ENCODE data around the gene GRIN2C. TPM values are rescaled to one million over a fixed set of nuclear protein-coding genes. Genes with fewer than 3 reads are reported as not detected.

GRIN2C gene
- total RNA-seq, 1 experiment from 2014 or later: 0.44 TPM

DNA sequence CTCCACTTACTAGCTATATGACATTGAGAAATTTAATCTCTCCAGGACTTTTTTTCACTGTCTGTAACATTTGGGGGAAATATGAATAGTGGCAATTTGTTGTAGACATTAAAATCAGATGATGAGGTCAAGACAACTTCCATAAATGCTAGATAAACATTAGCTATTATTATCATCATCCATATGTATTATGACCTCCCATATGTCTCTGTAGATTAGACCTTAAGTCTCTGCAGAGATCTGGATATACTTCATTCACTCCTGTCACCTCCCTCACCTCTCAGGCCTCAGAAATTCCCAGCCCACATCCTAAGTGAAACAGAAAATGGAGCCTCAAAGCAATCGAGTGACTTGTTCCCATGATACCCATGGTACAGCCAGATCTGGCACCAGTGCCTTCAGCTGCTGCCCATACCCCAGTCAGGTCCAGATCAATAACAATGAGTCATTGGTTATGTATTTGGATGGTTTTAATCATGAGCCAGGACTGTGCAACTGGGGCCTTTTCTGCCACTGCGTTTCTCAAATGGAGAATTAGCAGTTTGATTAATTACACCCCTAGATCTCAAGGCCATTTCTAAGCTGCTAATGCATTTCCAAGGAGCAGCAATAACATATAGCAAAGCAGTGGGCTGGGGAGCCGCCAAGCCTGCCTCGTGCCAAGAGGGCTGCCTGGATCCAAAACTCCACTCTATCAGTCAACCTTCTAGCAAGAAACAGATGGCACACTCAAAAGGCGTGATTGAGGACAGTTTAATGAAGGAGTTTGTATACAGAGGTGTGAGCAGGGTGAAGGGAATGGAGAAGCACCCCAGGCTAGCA lies 15.7 kb upstream of the GRIN2C start:
- no peaks in the 10 kb centered on the region for H3K27me3 ChIP-seq (ENCODE audit: insufficient read depth, low read length)
- no peak for DNase-seq
- no peak overlapping the region for H3K56ac ChIP-seq (ENCODE audit: insufficient read length, low read depth, low read length)
- no peak overlapping the region for H3K23ac ChIP-seq (ENCODE audit: insufficient read length, low read depth, low read length)
- no peak overlapping the region for H2BK120ac ChIP-seq (ENCODE audit: low read depth, low read length, poor library complexity, severe bottlenecking)
- no peaks in the 10 kb centered on the region for H3K79me2 ChIP-seq (ENCODE audit: insufficient read depth, low read length)
- H4K20me1 ChIP-seq (ENCODE audit: control insufficient read depth, insufficient read depth, insufficient read length): no peaks in the 10 kb centered on the region
- 0 out of 2 replicates have a peak, but pooled peaks cover 2% of the 10 kb centered on the region for H3K4me1 ChIP-seq (ENCODE audit: insufficient read depth, low read length)
- WGBS (ENCODE audit: extremely low coverage, insufficient read length, low lambda C conversion rate): no CpG with 5 or more reads among the region's 5 CpGs
- no peak overlapping the region for H2AK5ac ChIP-seq (ENCODE audit: insufficient read length, low read length)
- H2AFZ ChIP-seq (ENCODE audit: low read length): no peak overlapping the region
- peaks cover 13% of the 10 kb centered on the region for H3K27me3 Mint-ChIP-seq (ENCODE audit: low read depth)
- H3K4me3 Mint-ChIP-seq: no peak overlapping the region
- H3K9me3 ChIP-seq (ENCODE audit: control insufficient read depth, low read depth, low read length): no peaks in the 10 kb centered on the region
- H3K4me2 ChIP-seq (ENCODE audit: insufficient read depth, insufficient read length, low read length): no peak overlapping the region
- no peak overlapping the region for H4K8ac ChIP-seq (replicated peaks; ENCODE audit: insufficient read length, low read depth, low read length)
- H4K91ac ChIP-seq (ENCODE audit: insufficient read length, low read depth, low read length): no peak overlapping the region
- TF ChIP-seq, protein P1, sequence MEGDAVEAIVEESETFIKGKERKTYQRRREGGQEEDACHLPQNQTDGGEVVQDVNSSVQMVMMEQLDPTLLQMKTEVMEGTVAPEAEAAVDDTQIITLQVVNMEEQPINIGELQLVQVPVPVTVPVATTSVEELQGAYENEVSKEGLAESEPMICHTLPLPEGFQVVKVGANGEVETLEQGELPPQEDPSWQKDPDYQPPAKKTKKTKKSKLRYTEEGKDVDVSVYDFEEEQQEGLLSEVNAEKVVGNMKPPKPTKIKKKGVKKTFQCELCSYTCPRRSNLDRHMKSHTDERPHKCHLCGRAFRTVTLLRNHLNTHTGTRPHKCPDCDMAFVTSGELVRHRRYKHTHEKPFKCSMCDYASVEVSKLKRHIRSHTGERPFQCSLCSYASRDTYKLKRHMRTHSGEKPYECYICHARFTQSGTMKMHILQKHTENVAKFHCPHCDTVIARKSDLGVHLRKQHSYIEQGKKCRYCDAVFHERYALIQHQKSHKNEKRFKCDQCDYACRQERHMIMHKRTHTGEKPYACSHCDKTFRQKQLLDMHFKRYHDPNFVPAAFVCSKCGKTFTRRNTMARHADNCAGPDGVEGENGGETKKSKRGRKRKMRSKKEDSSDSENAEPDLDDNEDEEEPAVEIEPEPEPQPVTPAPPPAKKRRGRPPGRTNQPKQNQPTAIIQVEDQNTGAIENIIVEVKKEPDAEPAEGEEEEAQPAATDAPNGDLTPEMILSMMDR (conservative IDR thresholded peaks at IDR 0.05): no peak
- no peaks in the 10 kb centered on the region for H3K79me1 ChIP-seq (ENCODE audit: insufficient read depth, low read depth, low read length, poor library complexity, severe bottlenecking)
- H3K27ac Mint-ChIP-seq: no peak overlapping the region
- H4K5ac ChIP-seq (ENCODE audit: insufficient read length, low read depth, low read length): no peak overlapping the region
- peaks cover 12% of the 10 kb centered on the region for H3K23me2 ChIP-seq (ENCODE audit: insufficient read length, low read depth, low read length, poor library complexity, severe bottlenecking)
- H3K4ac ChIP-seq (ENCODE audit: low read depth, low read length): no peak overlapping the region
- no peaks in the 10 kb centered on the region for H3K9me3 Mint-ChIP-seq
- H3K9ac ChIP-seq (ENCODE audit: extremely low read depth, insufficient read length, low read length): no peak overlapping the region
- H3K27ac ChIP-seq (ENCODE audit: insufficient read length, low read depth, low read length): no peak overlapping the region
- H3K18ac ChIP-seq (ENCODE audit: insufficient read length, low read depth, low read length): no peak overlapping the region
- no peak overlapping the region for H2BK5ac ChIP-seq (ENCODE audit: insufficient read length, low read length)
- peaks cover 26 to 36% of the 10 kb centered on the region in 2 experiments for H3K4me1 Mint-ChIP-seq
- no peak overlapping the region for H3T11ph ChIP-seq (ENCODE audit: low read length)
- H3K36me3 Mint-ChIP-seq (ENCODE audit: insufficient read depth in 1 of 3, low read depth in 3 of 3): peaks cover 0 to 9% (median 7%) of the 10 kb centered on the region in 3 experiments; a peak in 4 of 7 replicates
- no peak overlapping the region for H3K14ac ChIP-seq (ENCODE audit: insufficient read depth, low read length)
- no peak overlapping the region for H2BK20ac ChIP-seq (ENCODE audit: low read depth, low read length, poor library complexity, severe bottlenecking)
- no peak overlapping the region for H2BK12ac ChIP-seq (ENCODE audit: insufficient read length, low read depth, low read length)
- H2BK15ac ChIP-seq (ENCODE audit: low read depth, low read length): no peak overlapping the region

Data from H9 (cell line).